ENCODE measurements around the gene RNF187. TPM values are rescaled to one million over a fixed set of nuclear protein-coding genes. Genes with fewer than 3 reads are reported as not detected.

The RNF187 gene
- total RNA-seq, 1 experiment from 2014 or later = 141 TPM

DNA sequence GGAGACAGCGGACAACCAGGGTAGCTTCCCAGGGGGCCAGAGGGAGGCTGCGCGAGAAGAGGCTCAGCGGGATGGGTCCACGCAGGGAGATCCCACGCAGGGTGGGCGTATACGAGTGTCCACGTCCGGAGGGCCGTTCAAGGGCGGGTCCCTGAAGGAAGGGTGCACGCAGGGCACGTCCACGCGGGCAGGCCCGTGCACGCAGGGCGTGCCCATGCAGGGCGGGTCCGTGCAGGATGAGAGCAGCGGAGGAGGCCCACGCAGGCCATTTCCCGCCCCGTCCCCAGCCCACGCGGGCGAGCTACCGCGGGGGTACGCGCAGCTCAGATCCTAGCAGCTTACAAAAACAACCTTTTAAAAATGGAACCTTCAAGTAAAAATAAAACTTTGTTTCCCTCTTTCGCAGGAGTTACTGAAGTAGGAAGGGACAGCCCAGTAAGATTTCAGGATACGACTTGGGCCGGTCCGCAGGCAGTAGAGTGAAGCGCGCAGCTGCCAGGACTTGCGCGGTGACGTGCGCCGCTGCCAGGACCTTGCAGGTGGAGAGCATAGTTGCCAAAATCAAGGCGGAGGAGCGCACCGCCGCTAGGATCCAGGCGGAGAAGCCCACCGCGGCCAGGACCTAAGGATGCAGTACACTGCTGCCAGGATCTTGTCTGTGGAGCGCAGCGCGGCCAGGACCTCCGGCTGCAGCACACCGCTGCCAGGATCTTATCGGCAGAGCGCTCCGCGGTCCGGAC, 416 bp upstream of the RNF187 start (continued):
- TF ChIP-seq ZBTB21 (CRISPR knock-in tag; IDR thresholded peaks at IDR 0.05; ENCODE audit: borderline replicate concordance) (no peak), ELF4 (CRISPR knock-in tag; IDR thresholded peaks at IDR 0.05; ENCODE audit: low read depth) (no peak), MXD4 (CRISPR knock-in tag; IDR thresholded peaks at IDR 0.05; ENCODE audit: borderline replicate concordance) (no peak), TEAD1 (CRISPR knock-in tag; IDR thresholded peaks at IDR 0.05) (peak; percentile 88), JUN (CRISPR knock-in tag; IDR thresholded peaks at IDR 0.05) (peak; percentile 60), CREM (CRISPR knock-in tag; IDR thresholded peaks at IDR 0.05) (no peak), AFF4 (CRISPR knock-in tag; IDR thresholded peaks at IDR 0.05; ENCODE audit: borderline replicate concordance) (no peak), IRF1 (CRISPR knock-in tag; IDR thresholded peaks at IDR 0.05) (peak; percentile 80; the same call in 1 of the 2 replicates), ERG (CRISPR knock-in tag; IDR thresholded peaks at IDR 0.05) (no peak), TP53 (CRISPR knock-in tag; IDR thresholded peaks at IDR 0.05) (peak; percentile 83), SOX15 (CRISPR knock-in tag; IDR thresholded peaks at IDR 0.05) (no peak), PRRX2 (CRISPR knock-in tag; IDR thresholded peaks at IDR 0.05) (0 out of 2 replicates have a peak, but pooled peaks have one; percentile 61), CREB1 (CRISPR knock-in tag; IDR thresholded peaks at IDR 0.05) (no peak), FOXJ3 (CRISPR knock-in tag; IDR thresholded peaks at IDR 0.05; ENCODE audit: borderline replicate concordance) (no peak), ESRRA (CRISPR knock-in tag; IDR thresholded peaks at IDR 0.05; ENCODE audit: borderline replicate concordance) (no peak; the same call in 1 of the 2 replicates), AR (CRISPR knock-in tag; IDR thresholded peaks at IDR 0.05) (no peak), E2F5 (CRISPR knock-in tag; IDR thresholded peaks at IDR 0.05) (peak; percentile 66), ZNF263 (CRISPR knock-in tag; IDR thresholded peaks at IDR 0.05; ENCODE audit: low read depth) (no peak; the same call in 1 of the 2 replicates), CBFB (CRISPR knock-in tag; IDR thresholded peaks at IDR 0.05; ENCODE audit: low read depth) (no peak), NR1H2 (CRISPR knock-in tag; IDR thresholded peaks at IDR 0.05) (no peak), ETV6 (CRISPR knock-in tag; IDR thresholded peaks at IDR 0.05) (peak; percentile 93)
- TF ChIP-seq, protein P1, sequence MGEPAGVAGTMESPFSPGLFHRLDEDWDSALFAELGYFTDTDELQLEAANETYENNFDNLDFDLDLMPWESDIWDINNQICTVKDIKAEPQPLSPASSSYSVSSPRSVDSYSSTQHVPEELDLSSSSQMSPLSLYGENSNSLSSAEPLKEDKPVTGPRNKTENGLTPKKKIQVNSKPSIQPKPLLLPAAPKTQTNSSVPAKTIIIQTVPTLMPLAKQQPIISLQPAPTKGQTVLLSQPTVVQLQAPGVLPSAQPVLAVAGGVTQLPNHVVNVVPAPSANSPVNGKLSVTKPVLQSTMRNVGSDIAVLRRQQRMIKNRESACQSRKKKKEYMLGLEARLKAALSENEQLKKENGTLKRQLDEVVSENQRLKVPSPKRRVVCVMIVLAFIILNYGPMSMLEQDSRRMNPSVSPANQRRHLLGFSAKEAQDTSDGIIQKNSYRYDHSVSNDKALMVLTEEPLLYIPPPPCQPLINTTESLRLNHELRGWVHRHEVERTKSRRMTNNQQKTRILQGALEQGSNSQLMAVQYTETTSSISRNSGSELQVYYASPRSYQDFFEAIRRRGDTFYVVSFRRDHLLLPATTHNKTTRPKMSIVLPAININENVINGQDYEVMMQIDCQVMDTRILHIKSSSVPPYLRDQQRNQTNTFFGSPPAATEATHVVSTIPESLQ (CRISPR knock-in tag; IDR thresholded peaks at IDR 0.05) = no peak
- TF ChIP-seq, protein P2, sequence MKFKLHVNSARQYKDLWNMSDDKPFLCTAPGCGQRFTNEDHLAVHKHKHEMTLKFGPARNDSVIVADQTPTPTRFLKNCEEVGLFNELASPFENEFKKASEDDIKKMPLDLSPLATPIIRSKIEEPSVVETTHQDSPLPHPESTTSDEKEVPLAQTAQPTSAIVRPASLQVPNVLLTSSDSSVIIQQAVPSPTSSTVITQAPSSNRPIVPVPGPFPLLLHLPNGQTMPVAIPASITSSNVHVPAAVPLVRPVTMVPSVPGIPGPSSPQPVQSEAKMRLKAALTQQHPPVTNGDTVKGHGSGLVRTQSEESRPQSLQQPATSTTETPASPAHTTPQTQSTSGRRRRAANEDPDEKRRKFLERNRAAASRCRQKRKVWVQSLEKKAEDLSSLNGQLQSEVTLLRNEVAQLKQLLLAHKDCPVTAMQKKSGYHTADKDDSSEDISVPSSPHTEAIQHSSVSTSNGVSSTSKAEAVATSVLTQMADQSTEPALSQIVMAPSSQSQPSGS (CRISPR knock-in tag; IDR thresholded peaks at IDR 0.05; ENCODE audit: borderline replicate concordance, low read depth) = no peak
- TF ChIP-seq, protein P3, sequence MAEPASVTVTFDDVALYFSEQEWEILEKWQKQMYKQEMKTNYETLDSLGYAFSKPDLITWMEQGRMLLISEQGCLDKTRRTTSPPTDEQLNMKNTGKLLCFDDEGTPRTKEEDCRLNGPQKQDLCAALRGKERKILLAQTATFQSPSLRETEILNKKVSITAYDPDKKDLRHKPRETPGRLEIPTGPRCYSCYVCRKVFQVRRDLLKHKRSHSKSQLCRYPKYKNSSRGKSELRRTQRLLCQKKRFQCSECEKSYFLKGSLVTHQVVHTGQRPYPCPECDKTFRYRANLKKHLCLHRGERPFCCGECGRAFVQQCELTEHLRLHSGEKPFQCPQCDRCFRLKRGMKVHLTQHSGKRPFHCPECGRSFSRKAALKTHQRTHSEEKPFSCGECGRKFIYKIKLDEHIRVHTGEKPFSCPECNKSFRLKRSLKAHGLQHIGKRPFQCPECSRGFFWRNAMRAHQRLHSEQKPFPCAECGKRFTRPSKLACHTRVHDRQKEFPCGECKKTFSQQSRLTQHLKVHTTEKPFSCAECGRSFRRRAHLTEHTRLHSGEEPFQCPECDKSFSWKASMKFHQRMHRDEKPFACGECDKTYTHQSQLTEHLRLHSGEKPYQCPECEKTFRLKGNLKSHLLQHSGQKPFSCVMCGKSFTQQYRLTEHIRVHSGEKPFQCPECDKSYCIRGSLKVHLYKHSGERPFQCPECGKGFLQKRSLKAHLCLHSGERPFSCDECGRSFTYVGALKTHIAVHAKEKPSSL (CRISPR knock-in tag; conservative IDR thresholded peaks at IDR 0.05) = no peak

Data from WTC11 (cell line).